Neural cell (in vitro differentiated cells): Measurements from ENCODE around the gene HMGCS2.

Experiments
- EP300 ChIP-seq: fragments of 450-650 bp; conservative IDR thresholded peaks from 2 replicates; pipeline ENCODE4 v1.6.1; 2014; ENCODE audit warnings: antibody characterized with exemption, mild to moderate bottlenecking, moderate library complexity; ENCODE audit not compliant: poor library complexity, severe bottlenecking
- EZH2 ChIP-seq: fragments of 200-600, 300-800 bp; shearing (Covaris generic), sonication (generic); IDR thresholded peaks from 2 replicates; pipeline ENCODE4 v1.6.1; 2014; ENCODE audit warnings: antibody characterized with exemption, low read length, borderline replicate concordance, mild to moderate bottlenecking; ENCODE audit not compliant: insufficient read depth, poor library complexity, severe bottlenecking
- MXI1 ChIP-seq: fragments of 450-650 bp; conservative IDR thresholded peaks from 2 replicates; pipeline ENCODE4 v1.6.1; 2014; ENCODE audit warnings: antibody characterized with exemption, mild to moderate bottlenecking; ENCODE audit not compliant: poor library complexity, severe bottlenecking
- POLR2AphosphoS5 ChIP-seq: IDR thresholded peaks from 2 replicates; pipeline ENCODE4 v1.6.1; 2012
- RAD21 ChIP-seq: fragments of 450-650 bp; conservative IDR thresholded peaks from 2 replicates; pipeline ENCODE4 v1.6.1; 2014; ENCODE audit warnings: antibody characterized with exemption, mild to moderate bottlenecking, moderate library complexity
- SMC3 ChIP-seq: fragments of 450-650 bp; conservative IDR thresholded peaks from 2 replicates; pipeline ENCODE4 v1.6.1; 2014; ENCODE audit warnings: antibody characterized with exemption, mild to moderate bottlenecking, moderate library complexity; ENCODE audit not compliant: poor library complexity
- TAF1 ChIP-seq: IDR thresholded peaks from 2 replicates; pipeline ENCODE4 v1.6.1; 2012; ENCODE audit warnings: low read depth
- TF ChIP-seq, protein P1 (sequence below): fragments of 450-650 bp; IDR thresholded peaks from 2 replicates; pipeline ENCODE4 v1.5.1; 2014; ENCODE audit warnings: antibody characterized with exemption, mild to moderate bottlenecking, moderate library complexity; ENCODE audit not compliant: poor library complexity, severe bottlenecking

DNA sequence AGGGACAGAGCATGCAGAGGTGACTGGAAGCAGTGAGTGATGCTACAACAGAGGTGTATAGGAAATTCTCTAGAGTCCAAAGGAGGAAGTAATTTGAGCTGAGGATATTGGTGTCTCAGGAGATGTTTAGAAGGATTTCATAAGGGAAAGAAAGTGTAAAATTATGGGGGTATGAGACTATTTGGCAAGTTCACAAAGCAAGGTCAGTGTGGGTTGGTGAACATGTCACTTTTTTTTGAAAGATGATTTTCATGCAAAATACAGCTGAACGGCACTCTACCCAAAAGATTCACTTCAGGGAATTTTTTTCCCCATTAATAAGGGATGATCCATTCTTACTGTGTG lies 24.1 kb downstream of the HMGCS2 start:
- TF ChIP-seq, protein P1, sequence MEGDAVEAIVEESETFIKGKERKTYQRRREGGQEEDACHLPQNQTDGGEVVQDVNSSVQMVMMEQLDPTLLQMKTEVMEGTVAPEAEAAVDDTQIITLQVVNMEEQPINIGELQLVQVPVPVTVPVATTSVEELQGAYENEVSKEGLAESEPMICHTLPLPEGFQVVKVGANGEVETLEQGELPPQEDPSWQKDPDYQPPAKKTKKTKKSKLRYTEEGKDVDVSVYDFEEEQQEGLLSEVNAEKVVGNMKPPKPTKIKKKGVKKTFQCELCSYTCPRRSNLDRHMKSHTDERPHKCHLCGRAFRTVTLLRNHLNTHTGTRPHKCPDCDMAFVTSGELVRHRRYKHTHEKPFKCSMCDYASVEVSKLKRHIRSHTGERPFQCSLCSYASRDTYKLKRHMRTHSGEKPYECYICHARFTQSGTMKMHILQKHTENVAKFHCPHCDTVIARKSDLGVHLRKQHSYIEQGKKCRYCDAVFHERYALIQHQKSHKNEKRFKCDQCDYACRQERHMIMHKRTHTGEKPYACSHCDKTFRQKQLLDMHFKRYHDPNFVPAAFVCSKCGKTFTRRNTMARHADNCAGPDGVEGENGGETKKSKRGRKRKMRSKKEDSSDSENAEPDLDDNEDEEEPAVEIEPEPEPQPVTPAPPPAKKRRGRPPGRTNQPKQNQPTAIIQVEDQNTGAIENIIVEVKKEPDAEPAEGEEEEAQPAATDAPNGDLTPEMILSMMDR, result no peak
- TF ChIP-seq TAF1, result no peak
- no peak for TF ChIP-seq RAD21
- TF ChIP-seq EP300, result no peak
- TF ChIP-seq SMC3, result no peak
- TF ChIP-seq POLR2AphosphoS5, result no peak
- TF ChIP-seq MXI1, result no peak
- no peak for TF ChIP-seq EZH2
